Omental fat pad (tissue), 4 donors: ENCODE measurements around the gene ARSI. TPM values are rescaled to one million over a fixed set of nuclear protein-coding genes. Genes with fewer than 3 reads are reported as not detected.

Experiments used
- ATAC-seq: fragments of 150-250 bp; one replicate; pipeline ENCODE4 v1.9.1; 2016; ENCODE audit warnings: mild to moderate bottlenecking, moderate library complexity; ENCODE audit not compliant: low FRiP score
- DNase-seq: peaks from one replicate; pipeline ENCODE4 v3.0.0-alpha.2; 2019; ENCODE audit warnings: low spot score
- CTCF ChIP-seq, 3 donors: fragments of 450-650 bp; IDR thresholded peaks; one replicate each; pipeline ENCODE4 v1.5.1; 2016 to 2017; ENCODE audit warnings: antibody characterized with exemption in 3 of 3, mild to moderate bottlenecking in 3 of 3, moderate library complexity in 2 of 3
- total RNA-seq, 4 donors: library from RNA; depleted of rRNA; stranded (reverse); fragments of >200 nt; gene quantifications; one replicate each; pipeline ENCODE4 v1.1.0, GENCODE V29; 2016

ARSI gene
- total RNA-seq, 4 donors from 2014 or later: 0.69 to 43.1 (median 3.6) TPM

GRCh38 chr5:150262502-150262901 is 40.2 kb downstream of the ARSI start:
- no peak for ATAC-seq
- no peak for TF ChIP-seq CTCF (IDR thresholded peaks at IDR 0.05)
- no peak for DNase-seq

- no peak for ATAC-seq
- no peak for DNase-seq
- TF ChIP-seq CTCF (IDR thresholded peaks at IDR 0.05): no peak
Measured at GRCh38 chr5:150261231-150261630, 41.5 kb downstream of the ARSI start.

- ATAC-seq: no peak
- no peak for TF ChIP-seq CTCF (IDR thresholded peaks at IDR 0.05)
- DNase-seq: no peak
Measured at GRCh38 chr5:150258130-150258529, 44.6 kb downstream of the ARSI start.

- no peak for ATAC-seq
- no peak for DNase-seq
- no peak for TF ChIP-seq CTCF (IDR thresholded peaks at IDR 0.05)
Measured at GRCh38 chr5:150257424-150257823, 45.3 kb downstream of the ARSI start.

- ATAC-seq: no peak
- no peak for DNase-seq
- no peak for TF ChIP-seq CTCF (IDR thresholded peaks at IDR 0.05)
Measured at GRCh38 chr5:150256410-150257064, 46.2 kb downstream of the ARSI start.

- ATAC-seq (no peak), DNase-seq (no peak)
- no peak for TF ChIP-seq CTCF (IDR thresholded peaks at IDR 0.05)
Measured at GRCh38 chr5:150255659-150256409, 46.9 kb downstream of the ARSI start.

- ATAC-seq (no peak), DNase-seq (no peak)
- TF ChIP-seq CTCF (IDR thresholded peaks at IDR 0.05): no peak
Measured at GRCh38 chr5:150254774-150255173, 47.9 kb downstream of the ARSI start.
